GM12872 (cell line): ENCODE data around the gene HMCES.

Experiments
- CTCF ChIP-seq: IDR thresholded peaks from 3 replicates; pipeline ENCODE4 v1.5.1; 2011; ENCODE audit warnings: low read depth, mild to moderate bottlenecking, low read length, moderate library complexity; ENCODE audit not compliant: insufficient read depth

Gene HMCES

GRCh38 chr3:129238945-129239705 lies 39.5 kb upstream of the HMCES start:
- TF ChIP-seq CTCF = no peak

GRCh38 chr3:129239991-129240390 lies 38.7 kb upstream of the HMCES start:
- TF ChIP-seq CTCF = no peak

GRCh38 chr3:129240436-129240835 lies 38.2 kb upstream of the HMCES start:
- TF ChIP-seq CTCF = no peak

- TF ChIP-seq CTCF = no peak
These were observed 33.5 kb upstream of the HMCES start for GRCh38 chr3:129245141-129245540.

- peak; percentile 88 for TF ChIP-seq CTCF
These were observed 32.9 kb upstream of the HMCES start for GRCh38 chr3:129245641-129246306.

- no peak for TF ChIP-seq CTCF
These were observed 32.0 kb upstream of the HMCES start for GRCh38 chr3:129246636-129247035.

- TF ChIP-seq CTCF = no peak
These were observed 30.2 kb upstream of the HMCES start for GRCh38 chr3:129248286-129248979.
